Neural crest cell (in vitro differentiated cells): ENCODE data around the gene RARA. TPM values are rescaled to one million over a fixed set of nuclear protein-coding genes. Genes with fewer than 3 reads are reported as not detected.

Source experiments
- DNase-seq: peaks from one replicate; pipeline ENCODE4 v3.0.0; 2021; ENCODE audit warnings: low read depth, mixed read lengths, low spot score
- H3K27ac Mint-ChIP-seq: one replicate; pipeline ENCODE4 v1.8.0; 2021; ENCODE audit warnings: mild to moderate bottlenecking, mixed read lengths; ENCODE audit not compliant: unreplicated experiment
- H3K27me3 Mint-ChIP-seq: 2 replicates; pipeline ENCODE4 v1.8.0; 2021; ENCODE audit warnings: low read depth, mild to moderate bottlenecking, mixed read lengths
- H3K36me3 Mint-ChIP-seq: 2 replicates; pipeline ENCODE4 v1.8.0; 2021; ENCODE audit warnings: low read depth, mild to moderate bottlenecking, mixed read lengths
- H3K4me1 Mint-ChIP-seq: 2 replicates; pipeline ENCODE4 v1.8.0; 2021; ENCODE audit warnings: mixed read lengths
- H3K4me3 Mint-ChIP-seq: one replicate; pipeline ENCODE4 v1.8.0; 2021; ENCODE audit warnings: mild to moderate bottlenecking, mixed read lengths
- H3K9me3 Mint-ChIP-seq: 2 replicates; pipeline ENCODE4 v1.8.0; 2021; ENCODE audit warnings: mixed read lengths
- total RNA-seq: library from RNA; stranded (reverse); gene quantifications from 2 replicates; pipeline ENCODE4 v1.2.1, GENCODE V29; 2021
- TF ChIP-seq, protein P1 (sequence below): fragments of 200-600 bp; sonication (generic); conservative IDR thresholded peaks from 2 replicates; pipeline ENCODE4 v1.5.0; 2021; ENCODE audit warnings: antibody characterized with exemption, mild to moderate bottlenecking

Gene RARA
- total RNA-seq, 1 donor from 2014 or later = 25.9 TPM

GRCh38 chr17:40355123-40355803, 46.3 kb downstream of the RARA start:
- peaks cover 7% of the 10 kb centered on the region for H3K36me3 Mint-ChIP-seq
- peaks cover 47% of the 10 kb centered on the region for H3K4me1 Mint-ChIP-seq
- H3K27ac Mint-ChIP-seq = peak overlapping the region; percentile 78
- H3K9me3 Mint-ChIP-seq = no peaks in the 10 kb centered on the region
- H3K27me3 Mint-ChIP-seq = peaks cover 6% of the 10 kb centered on the region
- DNase-seq = peak; percentile 91
- TF ChIP-seq, protein P1, sequence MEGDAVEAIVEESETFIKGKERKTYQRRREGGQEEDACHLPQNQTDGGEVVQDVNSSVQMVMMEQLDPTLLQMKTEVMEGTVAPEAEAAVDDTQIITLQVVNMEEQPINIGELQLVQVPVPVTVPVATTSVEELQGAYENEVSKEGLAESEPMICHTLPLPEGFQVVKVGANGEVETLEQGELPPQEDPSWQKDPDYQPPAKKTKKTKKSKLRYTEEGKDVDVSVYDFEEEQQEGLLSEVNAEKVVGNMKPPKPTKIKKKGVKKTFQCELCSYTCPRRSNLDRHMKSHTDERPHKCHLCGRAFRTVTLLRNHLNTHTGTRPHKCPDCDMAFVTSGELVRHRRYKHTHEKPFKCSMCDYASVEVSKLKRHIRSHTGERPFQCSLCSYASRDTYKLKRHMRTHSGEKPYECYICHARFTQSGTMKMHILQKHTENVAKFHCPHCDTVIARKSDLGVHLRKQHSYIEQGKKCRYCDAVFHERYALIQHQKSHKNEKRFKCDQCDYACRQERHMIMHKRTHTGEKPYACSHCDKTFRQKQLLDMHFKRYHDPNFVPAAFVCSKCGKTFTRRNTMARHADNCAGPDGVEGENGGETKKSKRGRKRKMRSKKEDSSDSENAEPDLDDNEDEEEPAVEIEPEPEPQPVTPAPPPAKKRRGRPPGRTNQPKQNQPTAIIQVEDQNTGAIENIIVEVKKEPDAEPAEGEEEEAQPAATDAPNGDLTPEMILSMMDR = peak; percentile 97
- peak overlapping the region; percentile 78 for H3K4me3 Mint-ChIP-seq

- TF ChIP-seq, protein P1 = no peak
- no peaks in the 10 kb centered on the region for H3K9me3 Mint-ChIP-seq
- H3K27ac Mint-ChIP-seq = peak overlapping the region; percentile 78
- no peak for DNase-seq
- H3K36me3 Mint-ChIP-seq = peaks cover 7% of the 10 kb centered on the region
- peak overlapping the region; percentile 78 for H3K4me3 Mint-ChIP-seq
- H3K27me3 Mint-ChIP-seq = peaks cover 14% of the 10 kb centered on the region
- peaks cover 39% of the 10 kb centered on the region for H3K4me1 Mint-ChIP-seq
These were observed 47.1 kb downstream of the RARA start for GRCh38 chr17:40355804-40356758.

DNA sequence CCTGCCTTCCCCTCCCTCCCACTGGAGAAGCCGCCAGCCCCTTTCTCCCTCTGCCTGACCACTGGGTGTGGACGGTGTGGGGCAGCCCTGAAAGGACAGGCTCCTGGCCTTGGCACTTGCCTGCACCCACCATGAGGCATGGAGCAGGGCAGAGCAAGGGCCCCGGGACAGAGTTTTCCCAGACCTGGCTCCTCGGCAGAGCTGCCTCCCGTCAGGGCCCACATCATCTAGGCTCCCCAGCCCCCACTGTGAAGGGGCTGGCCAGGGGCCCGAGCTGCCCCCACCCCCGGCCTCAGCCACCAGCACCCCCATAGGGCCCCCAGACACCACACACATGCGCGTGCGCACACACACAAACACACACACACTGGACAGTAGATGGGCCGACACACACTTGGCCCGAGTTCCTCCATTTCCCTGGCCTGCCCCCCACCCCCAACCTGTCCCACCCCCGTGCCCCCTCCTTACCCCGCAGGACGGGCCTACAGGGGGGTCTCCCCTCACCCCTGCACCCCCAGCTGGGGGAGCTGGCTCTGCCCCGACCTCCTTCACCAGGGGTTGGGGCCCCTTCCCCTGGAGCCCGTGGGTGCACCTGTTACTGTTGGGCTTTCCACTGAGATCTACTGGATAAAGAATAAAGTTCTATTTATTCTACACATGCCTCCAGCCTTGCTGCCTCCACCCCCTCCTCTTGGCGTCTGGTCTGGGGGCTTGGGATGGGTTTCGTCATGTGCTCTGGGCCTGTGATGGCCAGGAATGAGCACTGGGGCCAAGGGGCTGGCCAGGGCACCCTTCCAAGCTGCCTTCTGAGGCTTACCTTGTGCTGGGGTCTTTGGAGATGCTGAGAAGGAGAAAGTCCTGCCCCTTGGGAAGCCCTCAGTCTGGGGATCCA, 48.3 kb downstream of the RARA start:
- Mint-ChIP-seq H3K27ac (peak overlapping the region; percentile 71), H3K36me3 (peaks cover 6% of the 10 kb centered on the region), H3K4me3 (no peak overlapping the region), H3K4me1 (peaks cover 27% of the 10 kb centered on the region), H3K9me3 (no peaks in the 10 kb centered on the region), H3K27me3 (peaks cover 22% of the 10 kb centered on the region)
- no peak for DNase-seq
- TF ChIP-seq, protein P1 = no peak

DNA sequence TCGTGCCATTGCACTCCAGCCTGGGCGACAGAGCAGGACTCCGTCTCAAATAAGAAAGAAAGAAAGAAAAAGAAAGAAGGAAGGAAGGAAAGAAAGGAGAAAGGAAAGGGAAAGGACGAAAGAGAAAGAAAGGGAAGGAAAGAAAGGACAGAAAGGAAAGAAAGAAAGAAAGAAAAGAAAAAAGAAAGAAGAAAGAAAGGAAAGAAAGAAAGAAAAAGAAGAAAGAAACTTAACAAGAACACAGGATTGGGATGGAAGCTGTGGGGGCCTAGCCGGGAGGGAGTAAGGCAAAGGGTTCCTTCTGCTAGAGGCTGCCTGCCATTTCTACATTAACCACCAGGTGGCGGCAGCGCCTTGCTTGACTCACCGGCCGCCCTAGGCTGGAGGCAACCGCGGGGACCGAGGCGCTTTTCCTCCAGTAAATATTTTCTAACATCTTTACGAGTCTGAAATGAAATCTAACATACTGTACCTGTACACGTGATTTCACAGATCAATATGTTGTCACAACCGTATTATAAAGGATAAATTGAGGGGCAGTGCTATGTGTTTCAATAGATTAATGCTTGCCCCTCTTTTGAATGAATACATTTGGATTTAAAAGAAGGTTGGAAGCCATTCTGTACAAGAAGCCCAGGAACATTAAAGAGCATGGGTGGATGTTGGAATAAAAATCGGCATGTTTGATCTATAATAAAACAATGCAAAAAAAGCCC, 49.5 kb downstream of the RARA start:
- Mint-ChIP-seq H3K9me3 (no peaks in the 10 kb centered on the region), H3K27ac (no peak overlapping the region), H3K4me1 (peaks cover 20% of the 10 kb centered on the region), H3K27me3 (peaks cover 32% of the 10 kb centered on the region), H3K36me3 (no peaks in the 10 kb centered on the region), H3K4me3 (peak overlapping the region; percentile 73)
- DNase-seq = peak; percentile 98
- TF ChIP-seq, protein P1 = peak; percentile 99
